Fibroblast of lung (primary cell): ENCODE data around the gene RIMS4. TPM values are rescaled to one million over a fixed set of nuclear protein-coding genes. Genes with fewer than 3 reads are reported as not detected.
"Not testable (repeated sequence)": the region's sequence is repeated elsewhere in the genome, so short reads cannot be mapped to it uniquely, and the experiment has no call there.

Experiments used
- DNase-seq, 2 donors: peaks; one replicate each; pipeline versions ENCODE4 v3.0.0 to v3.0.0-alpha.2; 2010; ENCODE audit warnings: low read depth in 2 of 2
- H2AFZ ChIP-seq: 2 replicates; pipeline ENCODE4 v1.5.1; 2012; ENCODE audit warnings: low read length, control low read depth, inconsistent platforms
- H3K27ac ChIP-seq: 2 replicates; pipeline ENCODE4 v1.5.1; 2011; ENCODE audit warnings: low read length, control low read depth; ENCODE audit not compliant: insufficient read depth
- H3K27me3 ChIP-seq: 2 replicates; pipeline ENCODE4 v1.5.1; 2011; ENCODE audit warnings: mild to moderate bottlenecking, low read length; ENCODE audit not compliant: control insufficient read depth, insufficient read depth
- H3K36me3 ChIP-seq: 2 replicates; pipeline ENCODE4 v1.5.1; 2011; ENCODE audit warnings: low read length; ENCODE audit not compliant: control insufficient read depth, insufficient read depth
- H3K4me1 ChIP-seq: 2 replicates; pipeline ENCODE4 v1.5.1; 2011; ENCODE audit warnings: low read length; ENCODE audit not compliant: control insufficient read depth, insufficient read depth; ENCODE audit errors: extremely low read depth
- H3K4me2 ChIP-seq: 2 replicates; pipeline ENCODE4 v1.5.1; 2011; ENCODE audit warnings: low read length, control low read depth; ENCODE audit not compliant: insufficient read depth; ENCODE audit errors: extremely low read depth
- H3K4me3 ChIP-seq, 4 experiments: fragments of 200-600 bp in 1 of 4; sonication (generic) in 1 of 4; replicated peaks in 1 of 4; 2 replicates each; pipeline ENCODE4 v1.5.1; 2011 to 2016; ENCODE audit warnings: low read length in 4 of 4, low read depth in 3 of 4, mild to moderate bottlenecking in 3 of 4, control low read depth in 2 of 4, inconsistent platforms in 1 of 4, mixed read lengths in 1 of 4; ENCODE audit not compliant: insufficient read depth in 1 of 4; ENCODE audit errors: control extremely low read depth in 1 of 4
- H3K79me2 ChIP-seq: 2 replicates; pipeline ENCODE4 v1.5.1; 2012; ENCODE audit warnings: mild to moderate bottlenecking, low read length, inconsistent platforms; ENCODE audit not compliant: control insufficient read depth, insufficient read depth
- H3K9ac ChIP-seq: 2 replicates; pipeline ENCODE4 v1.5.1; 2011; ENCODE audit warnings: mild to moderate bottlenecking, low read length, control low read depth; ENCODE audit not compliant: insufficient read depth
- H3K9me3 ChIP-seq: 2 replicates; pipeline ENCODE4 v1.5.1; 2012; ENCODE audit warnings: low read depth, low read length; ENCODE audit not compliant: control insufficient read depth, insufficient read depth
- H4K20me1 ChIP-seq: 2 replicates; pipeline ENCODE4 v1.5.1; 2011; ENCODE audit warnings: low read length; ENCODE audit not compliant: control insufficient read depth, insufficient read depth; ENCODE audit errors: extremely low read depth
- EZH2 ChIP-seq: IDR thresholded peaks from 2 replicates; pipeline ENCODE4 v1.5.1; 2012; ENCODE audit warnings: low read length, control low read depth, mild to moderate bottlenecking; ENCODE audit errors: missing control alignments
- polyA plus RNA-seq, 2 donors: library from polyadenylated mRNA; depleted of rRNA in 1 of 2; stranded (reverse) in 1 of 2; unstranded in 1 of 2; fragments of >200 nt; gene quantifications; 2 replicates each; pipeline ENCODE4 v1.2.1, GENCODE V29; 2011 to 2012; ENCODE audit warnings: missing spikeins in 1 of 2
- total RNA-seq: library from RNA; depleted of rRNA; stranded (reverse); fragments of >200 nt; gene quantifications from 2 replicates; pipeline ENCODE4 v1.2.1, GENCODE V29; 2014
- TF ChIP-seq, protein P1 (sequence below), 2 donors: IDR thresholded peaks in 1 of 2; conservative IDR thresholded peaks in 1 of 2; 1 replicate in 1 of 2; 2 replicates in 1 of 2; pipeline ENCODE4 v1.5.1; 2011 to 2012; ENCODE audit warnings: low read length in 2 of 2, control low read depth in 1 of 2, inconsistent platforms in 1 of 2, low read depth in 1 of 2, mild to moderate bottlenecking in 1 of 2

RIMS4 gene
- total and polyA plus RNA-seq, 2 donors (not counting 1 experiment from before 2014, with no cell fraction given): under 0.01 to 0.03 TPM

DNA sequence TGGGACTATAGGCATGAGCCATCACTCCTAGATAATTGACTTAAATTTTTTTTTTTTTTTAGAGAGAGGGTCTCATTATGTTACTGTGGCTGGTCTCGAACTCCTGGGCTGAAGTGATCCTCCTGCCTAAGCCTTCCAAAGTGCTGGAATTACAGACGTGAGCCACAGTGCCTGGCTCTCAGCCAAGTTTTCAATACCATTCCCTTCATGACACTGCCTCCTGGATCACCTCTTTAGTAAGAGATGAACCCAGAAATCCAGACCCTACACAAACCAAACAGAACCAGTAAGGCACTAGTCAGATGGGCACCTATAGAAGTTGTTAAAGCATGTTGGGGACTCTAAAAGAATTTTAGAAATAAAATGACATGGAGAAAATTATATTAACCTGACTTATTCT is 18.3 kb upstream of the RIMS4 start:
- H3K9me3 ChIP-seq: no peaks in the 10 kb centered on the region
- H2AFZ ChIP-seq: no peak overlapping the region
- H3K9ac ChIP-seq: no peak overlapping the region
- no peak overlapping the region for H3K4me3 ChIP-seq
- no peak for DNase-seq
- H4K20me1 ChIP-seq: no peaks in the 10 kb centered on the region
- H3K36me3 ChIP-seq: no peaks in the 10 kb centered on the region
- no peaks in the 10 kb centered on the region for H3K79me2 ChIP-seq
- no peak overlapping the region for H3K27ac ChIP-seq
- H3K27me3 ChIP-seq: no peaks in the 10 kb centered on the region
- no peaks in the 10 kb centered on the region for H3K4me1 ChIP-seq
- no peak overlapping the region for H3K4me2 ChIP-seq
- TF ChIP-seq EZH2: no peak
- TF ChIP-seq, protein P1, sequence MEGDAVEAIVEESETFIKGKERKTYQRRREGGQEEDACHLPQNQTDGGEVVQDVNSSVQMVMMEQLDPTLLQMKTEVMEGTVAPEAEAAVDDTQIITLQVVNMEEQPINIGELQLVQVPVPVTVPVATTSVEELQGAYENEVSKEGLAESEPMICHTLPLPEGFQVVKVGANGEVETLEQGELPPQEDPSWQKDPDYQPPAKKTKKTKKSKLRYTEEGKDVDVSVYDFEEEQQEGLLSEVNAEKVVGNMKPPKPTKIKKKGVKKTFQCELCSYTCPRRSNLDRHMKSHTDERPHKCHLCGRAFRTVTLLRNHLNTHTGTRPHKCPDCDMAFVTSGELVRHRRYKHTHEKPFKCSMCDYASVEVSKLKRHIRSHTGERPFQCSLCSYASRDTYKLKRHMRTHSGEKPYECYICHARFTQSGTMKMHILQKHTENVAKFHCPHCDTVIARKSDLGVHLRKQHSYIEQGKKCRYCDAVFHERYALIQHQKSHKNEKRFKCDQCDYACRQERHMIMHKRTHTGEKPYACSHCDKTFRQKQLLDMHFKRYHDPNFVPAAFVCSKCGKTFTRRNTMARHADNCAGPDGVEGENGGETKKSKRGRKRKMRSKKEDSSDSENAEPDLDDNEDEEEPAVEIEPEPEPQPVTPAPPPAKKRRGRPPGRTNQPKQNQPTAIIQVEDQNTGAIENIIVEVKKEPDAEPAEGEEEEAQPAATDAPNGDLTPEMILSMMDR (conservative IDR thresholded peaks at IDR 0.05 in 1 of 2, IDR thresholded peaks at IDR 0.05 in 1 of 2; ENCODE audit: low read depth in 1 of 2, low read length in 2 of 2): no peak

DNA sequence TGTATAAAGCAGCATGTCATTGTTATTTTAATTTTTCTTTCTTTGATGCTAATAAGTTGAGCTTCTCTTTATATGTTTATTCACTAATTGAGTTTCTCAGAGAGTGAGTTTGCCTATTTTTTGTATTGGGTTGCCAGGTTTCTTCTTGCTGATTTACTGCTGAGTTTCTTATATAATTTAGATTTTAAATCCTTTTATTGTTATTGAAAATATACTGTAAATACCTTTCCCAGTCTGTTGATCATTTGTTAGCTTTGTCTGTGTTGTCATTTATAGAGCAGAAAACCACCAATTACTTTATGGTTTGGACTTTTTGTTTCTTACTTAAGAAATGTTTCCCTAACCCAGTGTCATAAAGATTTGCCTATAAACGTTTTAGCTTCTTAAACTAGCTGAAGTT is 17.1 kb upstream of the RIMS4 start:
- Histone ChIP-seq H3K9me3 (no peaks in the 10 kb centered on the region), H3K27ac (no peak overlapping the region), H3K36me3 (no peaks in the 10 kb centered on the region), H3K4me3 (no peak overlapping the region), H2AFZ (no peak overlapping the region), H3K79me2 (no peaks in the 10 kb centered on the region), H3K4me1 (no peaks in the 10 kb centered on the region), H4K20me1 (no peaks in the 10 kb centered on the region), H3K27me3 (no peaks in the 10 kb centered on the region), H3K4me2 (no peak overlapping the region), H3K9ac (no peak overlapping the region)
- TF ChIP-seq EZH2: no peak
- TF ChIP-seq, protein P1 (conservative IDR thresholded peaks at IDR 0.05 in 1 of 2, IDR thresholded peaks at IDR 0.05 in 1 of 2; ENCODE audit: low read depth in 1 of 2, low read length in 2 of 2): no peak
- DNase-seq: no peak

DNA sequence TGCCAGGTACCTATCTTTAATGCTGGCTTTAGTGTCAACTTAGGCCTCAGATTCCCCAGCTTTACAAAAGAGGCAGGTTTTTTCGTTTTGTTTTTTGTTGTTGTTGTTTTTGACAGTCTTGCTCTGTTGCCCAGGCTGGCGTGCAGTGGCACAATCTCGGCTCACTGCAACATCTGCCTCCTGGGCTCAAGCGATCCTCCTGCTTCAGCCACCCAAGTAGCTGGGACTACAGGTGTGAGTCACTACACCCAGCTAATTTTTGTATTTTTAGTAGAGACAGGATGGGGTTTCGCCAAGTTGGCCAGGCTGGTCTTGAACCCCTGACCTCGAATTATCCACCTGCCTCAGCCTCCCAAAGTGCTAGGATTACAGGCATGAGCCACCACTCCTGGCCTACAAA is 11.2 kb upstream of the RIMS4 start:
- not testable (repeated sequence) for H3K79me2 ChIP-seq, H2AFZ ChIP-seq, H3K4me3 ChIP-seq, H3K36me3 ChIP-seq, H3K27ac ChIP-seq, H3K27me3 ChIP-seq, H3K4me2 ChIP-seq, H4K20me1 ChIP-seq, H3K4me1 ChIP-seq, H3K9ac ChIP-seq, DNase-seq, H3K9me3 ChIP-seq
